ENCODE data around the gene TMEM256. TPM values are rescaled to one million over a fixed set of nuclear protein-coding genes. Genes with fewer than 3 reads are reported as not detected.

TMEM256 gene
- total and polyA plus RNA-seq, 2 donors (not counting 3 experiments of a cell fraction or from before 2014, with no cell fraction given) = 67.4 to 148 TPM

DNA sequence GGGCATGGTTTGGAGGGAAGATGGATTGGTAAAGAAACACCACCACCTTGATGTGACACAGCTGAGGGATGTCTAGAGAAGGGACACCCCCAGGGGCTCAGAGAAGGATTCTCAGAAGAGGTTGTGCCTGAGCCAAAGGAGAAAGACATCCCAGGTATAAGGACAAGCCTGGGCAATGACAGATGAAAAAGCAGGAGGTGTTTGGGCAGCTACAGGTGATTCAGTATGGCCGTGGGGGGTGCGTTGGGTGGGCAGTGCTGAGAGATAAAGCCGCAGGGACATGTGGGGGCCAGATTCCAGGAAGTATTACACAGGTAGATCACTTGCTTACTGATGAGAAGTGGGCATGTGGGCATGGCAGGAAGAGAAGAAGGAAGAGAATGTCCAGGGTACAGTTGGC is 42.0 kb downstream of the TMEM256 start:
- intact Hi-C loops (cut with micrococcal nuclease) = no loop called here
- ChIA-PET CTCF (interaction anchor here (0.6 to 1.7 kb wide), 5 partner anchors 9 to 316 kb away, joined by 3 to 9 read pairs (median 4); partner anchors contain the start of genes KCTD11 and ZBTB4), POLR2A (no interaction called here)
- no peaks in the 10 kb centered on the region for H3K36me3 ChIP-seq (ENCODE audit: control insufficient read depth in 2 of 2, extremely low read depth in 1 of 2, insufficient read depth in 2 of 2, low read length in 2 of 2)
- dilution Hi-C loops (cut with MboI; ENCODE audit: extremely low pct_ligation_motif_present, low sequenced_read_pairs) = no loop called here
- no peak overlapping the region for H3K4me3 ChIP-seq (replicated peaks in 1 of 3; ENCODE audit: insufficient read depth in 1 of 3, low read depth in 1 of 3, low read length in 3 of 3)
- no peak for DNase-seq (ENCODE audit: low read depth, low spot score)
- H3K27me3 ChIP-seq (ENCODE audit: control insufficient read depth in 2 of 2, insufficient read depth in 2 of 2, low read length in 2 of 2) = no peaks in the 10 kb centered on the region
- H3K27ac ChIP-seq (ENCODE audit: insufficient read depth, low read depth, low read length) = no peak overlapping the region
- no peaks in the 10 kb centered on the region for H4K20me1 ChIP-seq (replicated peaks; ENCODE audit: control insufficient read depth, extremely low read depth, insufficient read depth, low read length)
- no peaks in the 10 kb centered on the region for H3K9me3 ChIP-seq (replicated peaks; ENCODE audit: control insufficient read depth, insufficient read depth, low read length)
- H3K9me1 ChIP-seq (replicated peaks; ENCODE audit: control insufficient read depth, extremely low read depth, insufficient read depth, low read length) = no peaks in the 10 kb centered on the region
- no peak overlapping the region for H3K9ac ChIP-seq (replicated peaks; ENCODE audit: extremely low read depth, insufficient read depth, low read length)
- H2AFZ ChIP-seq (ENCODE audit: low read depth, low read length) = no peak overlapping the region
- FAIRE-seq = no peak
- no TSS peak for BruUV-seq (replicated peaks)
- H3K4me2 ChIP-seq (ENCODE audit: insufficient read depth, low read length) = no peak overlapping the region
- TF ChIP-seq POLR2A (IDR thresholded peaks at IDR 0.05; ENCODE audit: low read depth, low read length) (no peak), MYC (IDR thresholded peaks at IDR 0.05; ENCODE audit: low read depth, low read length) (no peak), EZH2 (IDR thresholded peaks at IDR 0.05; ENCODE audit: borderline replicate concordance, low read depth, low read length, severe bottlenecking) (no peak), MAX (IDR thresholded peaks at IDR 0.05; ENCODE audit: insufficient read depth, insufficient read length) (no peak), JUN (IDR thresholded peaks at IDR 0.05; ENCODE audit: borderline replicate concordance, insufficient read depth, insufficient read length, low read depth) (no peak), GATA2 (IDR thresholded peaks at IDR 0.05; ENCODE audit: insufficient read depth, insufficient read length, low read depth, low read length) (no peak), POLR2AphosphoS5 (IDR thresholded peaks at IDR 0.05; ENCODE audit: insufficient read depth, low read depth, low read length) (no peak), FOS (IDR thresholded peaks at IDR 0.05; ENCODE audit: borderline replicate concordance, insufficient read depth, low read length) (no peak)
- TF ChIP-seq, protein P1, sequence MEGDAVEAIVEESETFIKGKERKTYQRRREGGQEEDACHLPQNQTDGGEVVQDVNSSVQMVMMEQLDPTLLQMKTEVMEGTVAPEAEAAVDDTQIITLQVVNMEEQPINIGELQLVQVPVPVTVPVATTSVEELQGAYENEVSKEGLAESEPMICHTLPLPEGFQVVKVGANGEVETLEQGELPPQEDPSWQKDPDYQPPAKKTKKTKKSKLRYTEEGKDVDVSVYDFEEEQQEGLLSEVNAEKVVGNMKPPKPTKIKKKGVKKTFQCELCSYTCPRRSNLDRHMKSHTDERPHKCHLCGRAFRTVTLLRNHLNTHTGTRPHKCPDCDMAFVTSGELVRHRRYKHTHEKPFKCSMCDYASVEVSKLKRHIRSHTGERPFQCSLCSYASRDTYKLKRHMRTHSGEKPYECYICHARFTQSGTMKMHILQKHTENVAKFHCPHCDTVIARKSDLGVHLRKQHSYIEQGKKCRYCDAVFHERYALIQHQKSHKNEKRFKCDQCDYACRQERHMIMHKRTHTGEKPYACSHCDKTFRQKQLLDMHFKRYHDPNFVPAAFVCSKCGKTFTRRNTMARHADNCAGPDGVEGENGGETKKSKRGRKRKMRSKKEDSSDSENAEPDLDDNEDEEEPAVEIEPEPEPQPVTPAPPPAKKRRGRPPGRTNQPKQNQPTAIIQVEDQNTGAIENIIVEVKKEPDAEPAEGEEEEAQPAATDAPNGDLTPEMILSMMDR (IDR thresholded peaks at IDR 0.05; ENCODE audit: extremely low read depth in 1 of 2, insufficient read depth in 1 of 2, low read depth in 1 of 2, low read length in 2 of 2) = no peak
- H3K79me2 ChIP-seq (ENCODE audit: control insufficient read depth, insufficient read depth, low read length) = no peaks in the 10 kb centered on the region
- H3K4me1 ChIP-seq (ENCODE audit: control insufficient read depth, extremely low read depth, insufficient read depth, low read length) = no peaks in the 10 kb centered on the region

Data from endothelial cell of umbilical vein (primary cell).